Erythroblast (primary cell): Measurements from ENCODE around the gene GPA33.

Experiments used
- GATA1 ChIP-seq: IDR thresholded peaks from 2 replicates; pipeline ENCODE4 v1.6.1; 2011; ENCODE audit warnings: low read depth, mild to moderate bottlenecking, control low read depth, low read length, moderate library complexity
- POLR2A ChIP-seq: IDR thresholded peaks from 2 replicates; pipeline ENCODE4 v1.6.1; 2011; ENCODE audit warnings: mild to moderate bottlenecking, low read length

GRCh38 chr1:167084757-167085156 lies 5.4 kb downstream of the GPA33 start:
- TF ChIP-seq POLR2A (no peak), GATA1 (no peak)
